HG02678 (cell line): ENCODE measurements around the gene MTX1.

Source experiments
- ATAC-seq: cut with Tn5 transposase; IDR thresholded peaks from one replicate; pipeline ENCODE4 v1.9.1; 2021; ENCODE audit warnings: mild to moderate bottlenecking, moderate library complexity; ENCODE audit not compliant: unreplicated experiment

Gene MTX1

DNA sequence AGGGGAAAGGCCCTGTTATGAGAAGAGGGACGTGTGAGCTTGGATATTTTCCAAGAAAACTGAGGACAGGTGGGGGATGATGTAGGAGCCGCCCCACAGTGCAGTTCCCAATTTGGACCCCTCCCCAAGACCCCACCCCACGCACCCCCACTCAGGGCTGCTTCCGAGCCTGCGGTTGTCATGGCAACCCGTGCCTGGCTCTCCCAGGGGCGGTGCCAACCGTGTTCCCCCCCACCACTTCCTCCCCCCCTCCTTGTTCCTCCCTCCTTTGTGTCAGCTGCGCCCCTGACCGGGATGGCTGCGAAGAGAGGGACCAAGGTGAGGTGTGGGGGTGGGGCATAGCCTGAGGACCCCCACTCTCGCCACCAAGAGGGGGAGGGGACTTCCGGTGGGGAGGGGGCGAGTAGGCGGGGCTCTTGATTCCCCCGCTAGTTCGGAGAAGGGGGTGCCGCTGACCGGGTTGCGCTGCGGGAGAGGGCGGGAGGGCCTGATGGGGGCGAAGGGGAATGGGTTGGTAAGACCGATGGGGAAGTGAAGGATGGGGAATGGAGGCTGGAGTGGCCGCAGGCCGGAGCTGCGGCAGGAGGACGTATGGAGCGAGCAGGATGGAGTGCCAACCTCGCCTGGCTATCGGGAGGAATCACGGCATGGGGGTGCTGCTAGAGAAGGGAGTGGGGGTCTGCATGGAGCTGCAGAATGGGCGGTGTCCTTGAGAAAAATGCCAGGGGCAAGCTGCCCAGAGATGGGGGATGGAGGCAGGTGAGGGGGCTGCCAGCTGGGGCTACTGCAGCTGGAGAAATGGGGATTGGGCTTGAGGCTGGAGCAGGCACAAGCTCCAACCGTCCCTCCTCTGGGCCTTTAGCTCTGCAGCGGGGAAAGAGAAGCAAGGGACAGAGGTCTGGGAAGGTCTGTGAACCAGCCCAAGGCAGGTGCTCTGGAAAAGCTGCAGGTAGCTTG is 33.9 kb upstream of the MTX1 start:
- ATAC-seq = no peak

DNA sequence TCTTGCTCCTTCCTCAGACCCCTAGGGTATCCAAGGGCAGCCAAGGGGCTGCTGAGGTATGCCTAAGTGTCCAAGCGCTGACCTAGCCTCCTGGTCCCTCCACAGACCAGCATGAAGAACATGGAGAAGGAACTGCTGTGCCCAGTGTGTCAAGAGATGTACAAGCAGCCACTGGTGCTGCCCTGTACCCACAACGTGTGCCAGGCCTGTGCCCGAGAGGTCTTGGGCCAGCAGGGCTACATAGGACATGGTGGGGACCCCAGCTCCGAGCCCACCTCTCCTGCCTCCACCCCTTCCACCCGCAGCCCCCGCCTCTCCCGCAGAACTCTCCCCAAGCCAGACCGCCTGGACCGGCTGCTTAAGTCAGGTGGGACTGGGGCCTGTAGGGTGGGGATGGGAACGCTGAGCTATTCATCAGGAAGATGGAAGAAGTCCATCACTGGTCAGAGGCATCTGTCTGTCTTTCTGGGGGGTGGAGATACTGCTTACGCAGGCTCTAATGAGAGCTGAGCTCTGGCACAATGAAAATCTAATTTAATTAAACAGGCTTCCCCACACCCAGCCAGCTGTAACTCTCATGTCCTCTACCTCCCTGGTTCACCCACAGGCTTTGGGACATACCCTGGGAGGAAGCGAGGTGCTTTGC is 33.1 kb upstream of the MTX1 start:
- no peak for ATAC-seq

DNA sequence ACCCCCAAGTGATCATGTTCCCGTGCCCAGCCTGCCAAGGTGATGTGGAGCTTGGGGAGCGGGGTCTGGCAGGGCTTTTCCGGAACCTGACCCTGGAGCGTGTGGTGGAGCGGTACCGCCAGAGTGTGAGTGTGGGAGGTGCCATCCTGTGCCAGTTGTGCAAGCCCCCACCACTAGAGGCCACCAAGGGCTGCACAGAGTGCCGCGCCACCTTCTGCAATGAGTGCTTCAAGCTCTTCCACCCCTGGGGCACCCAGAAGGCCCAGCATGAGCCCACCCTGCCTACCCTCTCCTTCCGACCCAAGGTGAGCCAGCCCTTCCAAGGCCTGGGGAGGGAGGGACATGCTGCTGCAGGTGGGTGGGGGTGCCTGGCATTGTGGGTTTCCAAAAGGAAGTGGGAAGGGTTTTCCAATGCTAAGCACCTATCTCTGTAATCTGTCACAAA is 32.5 kb upstream of the MTX1 start:
- no peak for ATAC-seq

DNA sequence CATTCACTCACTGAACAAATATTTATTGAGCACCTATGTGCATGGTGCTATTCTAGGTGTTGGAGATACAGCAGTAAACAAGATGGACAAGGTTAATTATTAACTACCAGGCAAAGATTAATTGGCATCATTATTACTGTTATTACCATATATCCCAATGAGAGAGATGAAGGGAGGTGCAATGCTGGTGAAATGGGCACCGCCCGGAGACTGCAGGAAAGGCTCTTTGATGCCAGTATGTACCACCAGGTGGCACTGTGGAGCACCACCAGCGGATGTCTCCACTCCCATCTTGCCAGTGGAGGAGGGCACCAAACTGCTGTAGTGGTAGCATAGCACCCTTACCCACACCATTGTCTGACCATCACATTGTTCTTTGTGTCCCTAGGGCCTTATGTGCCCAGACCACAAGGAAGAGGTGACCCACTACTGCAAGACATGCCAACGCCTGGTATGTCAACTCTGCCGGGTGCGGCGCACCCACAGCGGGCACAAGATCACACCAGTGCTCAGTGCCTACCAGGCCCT is 31.9 kb upstream of the MTX1 start:
- no peak for ATAC-seq

DNA sequence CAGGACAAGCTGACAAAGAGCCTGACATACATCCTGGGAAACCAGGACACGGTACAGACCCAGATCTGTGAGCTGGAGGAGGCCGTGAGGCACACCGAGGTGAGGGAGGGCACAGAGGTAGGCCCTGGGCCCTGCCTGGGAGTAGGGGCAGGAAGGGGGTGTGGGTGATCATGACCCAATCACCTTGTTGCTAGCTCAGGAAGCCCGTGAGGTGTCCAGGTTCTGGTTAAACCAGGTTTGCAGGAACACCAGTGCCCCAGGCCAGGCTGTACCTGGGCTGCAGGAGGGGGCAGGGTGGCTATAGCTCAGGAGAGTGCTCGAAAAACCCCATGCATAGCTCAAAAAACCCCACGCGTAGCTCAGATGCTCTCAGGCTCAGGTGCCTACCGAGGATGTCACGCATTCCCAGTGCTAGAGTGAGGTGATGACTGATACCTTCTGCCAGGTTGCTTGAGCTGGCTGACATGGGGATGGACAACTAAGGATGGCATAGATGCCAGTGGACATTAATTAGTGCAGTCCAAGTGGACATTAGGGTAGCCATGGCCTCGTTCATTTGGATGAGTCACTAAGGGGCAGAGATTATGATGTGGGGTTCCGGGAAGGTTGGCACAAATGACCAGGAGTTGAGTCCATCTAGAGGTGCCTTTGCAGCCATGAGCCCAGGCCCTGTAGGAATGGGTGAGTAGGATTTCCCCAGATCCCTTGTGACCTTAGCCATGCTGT is 31.1 kb upstream of the MTX1 start:
- no peak for ATAC-seq

DNA sequence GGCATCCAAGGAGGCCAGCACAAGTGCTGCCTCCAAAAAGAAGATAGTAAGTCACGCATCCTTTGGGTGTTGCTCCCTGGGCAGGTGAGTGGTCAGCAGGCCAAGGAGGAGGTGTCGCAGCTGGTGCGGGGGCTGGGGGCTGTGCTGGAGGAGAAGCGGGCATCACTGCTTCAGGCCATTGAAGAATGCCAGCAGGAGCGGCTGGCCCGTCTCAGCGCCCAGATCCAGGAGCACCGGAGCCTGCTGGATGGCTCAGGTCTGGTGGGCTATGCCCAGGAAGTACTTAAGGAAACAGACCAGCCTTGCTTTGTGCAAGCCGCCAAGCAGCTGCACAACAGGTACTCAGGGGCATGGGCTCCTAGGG is 30.6 kb upstream of the MTX1 start:
- ATAC-seq = no peak

DNA sequence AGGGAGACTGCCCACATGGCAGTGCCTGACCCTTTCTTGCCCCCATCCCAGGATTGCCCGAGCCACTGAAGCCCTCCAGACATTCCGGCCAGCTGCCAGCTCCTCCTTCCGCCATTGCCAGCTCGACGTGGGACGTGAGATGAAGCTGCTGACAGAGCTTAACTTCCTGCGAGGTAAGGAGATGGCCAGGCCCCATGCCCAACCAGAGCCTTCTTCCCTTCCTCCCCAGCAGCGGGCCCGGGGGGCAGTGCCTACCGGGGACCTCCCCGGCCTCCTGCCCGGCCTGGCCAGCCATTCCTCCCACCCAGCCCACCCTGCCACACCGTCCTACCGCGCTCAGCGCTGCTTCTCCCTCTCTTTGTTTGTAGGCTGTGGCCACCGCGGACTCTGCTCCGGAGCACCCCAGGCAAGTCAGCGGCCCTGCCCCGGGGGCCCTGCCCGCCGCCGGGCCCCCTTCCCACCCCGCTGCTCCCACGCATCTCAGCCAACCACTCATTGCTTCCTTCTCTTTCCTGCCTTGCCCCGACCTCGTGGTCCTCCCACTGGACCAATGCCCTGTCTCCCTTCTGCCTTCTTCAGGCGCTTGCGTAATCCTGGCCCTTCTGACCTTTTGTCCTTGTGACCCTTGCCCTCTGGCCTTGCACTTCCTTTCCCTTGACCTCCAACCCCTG is 29.9 kb upstream of the MTX1 start:
- no peak for ATAC-seq

DNA sequence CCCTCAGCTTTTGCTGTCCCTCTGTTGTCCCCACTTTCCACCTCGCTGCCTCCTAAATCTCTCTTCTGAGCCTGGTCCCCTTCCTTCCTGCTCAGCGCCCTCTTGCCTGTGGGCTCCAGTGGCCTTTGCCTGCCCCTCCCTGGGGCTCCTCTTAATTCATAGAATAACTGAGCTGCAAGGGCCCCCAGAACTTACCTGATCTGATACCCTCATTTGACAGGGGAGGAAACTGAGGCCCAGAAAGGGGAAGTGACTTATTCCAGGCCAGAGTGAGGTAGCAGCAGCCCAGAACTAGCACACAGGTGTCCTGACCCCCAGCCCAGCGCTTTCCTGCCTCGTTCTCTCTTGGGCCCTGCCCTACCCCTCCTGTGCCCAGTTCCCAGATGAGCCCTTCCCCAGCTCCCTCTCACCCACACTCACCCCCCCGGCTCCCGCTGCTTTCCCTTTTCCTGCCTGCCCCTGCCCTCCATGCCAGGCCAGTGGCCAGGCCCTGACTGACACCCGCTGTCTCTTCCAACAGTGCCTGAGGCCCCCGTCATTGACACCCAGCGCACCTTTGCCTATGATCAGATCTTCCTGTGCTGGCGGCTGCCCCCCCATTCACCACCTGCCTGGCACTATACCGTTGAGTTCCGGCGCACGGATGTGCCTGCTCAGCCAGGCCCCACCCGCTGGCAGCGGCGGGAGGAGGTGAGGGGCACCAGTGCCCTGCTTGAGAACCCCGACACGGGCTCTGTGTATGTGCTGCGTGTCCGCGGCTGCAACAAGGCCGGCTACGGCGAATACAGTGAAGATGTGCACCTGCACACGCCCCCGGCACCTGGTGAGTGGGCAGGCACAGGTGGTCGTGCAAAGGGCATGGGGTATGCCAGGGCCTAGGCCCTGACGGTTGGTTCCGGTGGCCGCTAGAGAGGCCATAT is 29.1 kb upstream of the MTX1 start:
- ATAC-seq = no peak

DNA sequence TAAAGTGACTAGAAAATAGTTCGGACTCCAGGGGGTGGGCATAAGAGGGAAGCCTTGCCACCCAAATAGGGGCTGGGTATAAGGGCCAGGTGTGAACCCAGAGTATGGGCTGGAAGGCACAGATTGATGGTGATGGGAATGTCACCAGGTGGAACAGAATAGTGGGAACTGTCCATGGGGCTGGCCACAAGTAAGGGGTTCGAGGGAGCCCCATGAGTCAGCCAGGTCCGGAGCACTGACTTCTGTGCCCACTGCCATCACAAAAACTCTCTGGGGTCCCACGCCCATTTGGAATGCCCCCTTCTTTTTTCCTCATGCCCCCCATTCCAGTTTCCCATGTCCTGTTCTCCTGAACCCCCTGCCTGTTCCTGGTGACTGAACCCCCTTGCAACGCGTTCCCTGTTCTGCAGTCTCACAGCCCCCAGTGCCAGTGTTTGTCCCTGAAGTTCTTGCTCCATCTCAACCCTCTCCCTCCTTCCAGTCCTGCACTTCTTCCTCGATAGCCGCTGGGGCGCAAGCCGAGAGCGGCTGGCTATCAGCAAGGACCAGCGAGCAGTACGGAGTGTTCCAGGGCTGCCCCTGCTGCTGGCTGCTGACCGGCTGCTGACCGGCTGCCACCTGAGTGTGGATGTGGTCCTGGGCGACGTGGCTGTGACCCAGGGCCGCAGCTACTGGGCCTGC is 27.0 kb upstream of the MTX1 start:
- ATAC-seq = no peak

DNA sequence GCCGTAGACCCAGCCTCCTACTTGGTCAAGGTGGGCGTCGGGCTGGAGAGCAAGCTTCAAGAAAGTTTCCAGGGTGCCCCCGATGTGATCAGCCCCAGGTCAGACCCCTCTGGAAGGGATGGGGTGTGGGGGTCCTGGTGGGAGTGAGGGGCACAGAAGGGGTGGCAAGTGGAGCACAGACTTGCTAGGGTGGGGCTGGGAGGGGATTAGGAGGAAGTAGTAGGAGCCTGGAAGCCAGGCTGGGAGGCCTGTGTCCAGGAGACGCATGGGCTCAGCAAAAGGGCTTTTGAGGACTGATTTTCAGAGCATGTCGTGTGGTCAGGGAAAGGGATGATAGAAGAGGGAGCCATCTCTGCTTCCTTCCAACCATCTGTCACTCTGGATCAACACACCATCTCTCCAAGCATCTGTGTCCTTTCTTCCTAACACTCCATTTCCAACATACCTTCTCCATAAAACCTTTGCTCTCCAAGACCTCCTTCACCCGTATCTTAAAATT is 26.4 kb upstream of the MTX1 start:
- ATAC-seq = no peak

DNA sequence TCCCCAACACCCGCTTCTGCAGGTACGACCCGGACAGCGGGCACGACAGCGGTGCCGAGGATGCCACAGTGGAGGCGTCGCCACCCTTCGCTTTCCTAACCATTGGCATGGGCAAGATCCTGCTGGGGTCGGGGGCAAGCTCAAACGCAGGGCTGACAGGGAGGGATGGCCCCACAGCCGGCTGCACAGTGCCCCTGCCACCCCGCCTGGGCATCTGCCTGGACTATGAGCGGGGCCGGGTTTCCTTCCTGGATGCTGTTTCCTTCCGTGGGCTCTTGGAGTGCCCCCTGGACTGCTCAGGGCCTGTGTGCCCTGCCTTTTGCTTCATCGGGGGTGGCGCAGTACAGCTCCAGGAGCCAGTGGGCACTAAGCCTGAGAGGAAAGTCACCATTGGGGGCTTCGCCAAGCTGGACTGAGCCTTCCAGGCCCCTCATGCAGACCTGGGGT is 24.7 kb upstream of the MTX1 start:
- ATAC-seq = no peak

DNA sequence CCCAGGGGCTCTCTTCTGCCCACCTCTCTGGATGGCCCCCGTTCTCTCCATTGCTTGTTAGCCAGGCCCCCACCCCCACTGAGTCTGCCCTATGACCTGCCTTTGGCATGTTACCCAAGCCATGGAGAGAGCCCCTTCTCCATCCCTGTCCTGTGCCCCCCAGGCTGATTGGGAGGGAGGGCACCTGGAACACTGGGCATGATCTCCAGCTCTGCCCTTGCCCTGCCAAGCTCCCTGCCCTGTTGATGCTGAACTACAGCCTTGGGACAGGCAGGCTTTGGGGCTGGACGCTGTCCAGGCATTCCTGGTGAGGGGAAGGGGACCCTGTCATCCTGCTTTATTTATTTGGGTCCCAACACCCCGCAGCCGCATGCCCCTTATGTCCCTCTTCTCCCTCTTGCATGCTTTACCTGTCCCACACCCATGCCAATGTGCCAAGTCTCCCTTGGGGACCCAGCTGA is 24.1 kb upstream of the MTX1 start:
- ATAC-seq = no peak

DNA sequence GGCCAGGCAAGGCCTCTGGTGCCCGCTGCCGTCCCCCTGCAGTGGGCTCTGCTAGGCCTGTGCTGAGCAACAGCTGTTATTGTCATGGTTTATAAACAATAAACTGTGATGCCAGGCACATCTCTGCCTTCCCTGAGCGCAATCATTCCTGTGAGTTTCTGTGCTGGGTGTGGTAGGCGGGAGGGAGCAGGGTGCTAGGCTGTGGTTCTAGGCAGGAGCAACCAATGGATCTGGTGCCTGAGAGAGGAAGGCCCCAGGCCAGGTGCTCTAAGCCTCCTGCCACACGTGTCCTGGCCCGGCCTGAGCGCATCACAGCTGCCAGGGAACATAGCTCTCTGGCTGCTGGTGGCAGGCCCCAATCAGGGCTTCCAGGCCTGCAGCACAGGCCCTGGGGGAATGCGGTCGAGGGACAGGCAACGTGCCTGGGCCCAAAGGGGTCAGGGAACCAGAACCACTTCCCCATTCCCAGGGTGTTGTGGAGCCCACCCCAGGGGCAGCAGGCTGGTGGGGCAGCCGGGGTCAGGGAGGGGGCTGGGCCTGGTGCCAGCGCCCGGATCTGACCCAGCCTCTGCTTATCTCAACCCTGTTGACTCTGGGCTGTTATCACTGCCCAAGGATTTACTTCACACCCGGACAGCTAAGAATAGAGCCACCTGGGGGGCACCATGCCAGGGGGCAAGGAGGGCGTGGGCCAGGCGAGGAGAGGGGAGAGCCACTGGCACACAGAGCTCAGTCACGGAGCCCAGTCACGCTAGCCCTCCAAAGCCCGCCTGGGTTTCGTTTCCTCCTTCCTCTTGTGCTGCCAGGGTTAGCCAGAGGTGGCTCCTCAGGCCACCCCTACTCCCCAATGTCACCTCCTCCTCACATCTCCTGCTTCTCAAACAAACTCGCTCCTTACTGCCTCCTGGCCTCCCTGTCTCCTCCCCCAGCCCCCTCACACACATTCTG is 23.4 kb upstream of the MTX1 start:
- ATAC-seq = peak; percentile 80

DNA sequence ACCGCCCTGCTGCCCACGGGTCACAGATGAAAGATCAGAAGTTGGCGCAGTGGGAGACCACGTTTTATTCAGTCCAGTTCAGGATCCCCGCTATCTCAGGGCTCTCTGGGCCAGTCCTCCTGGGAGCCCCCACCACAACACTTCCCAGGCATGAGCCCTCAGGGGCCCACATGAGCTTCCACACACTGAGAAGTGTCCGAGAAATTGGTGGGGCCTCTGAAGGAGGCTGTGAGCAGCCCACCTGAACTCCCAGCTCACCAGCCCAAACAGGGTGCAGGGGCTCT is 22.8 kb upstream of the MTX1 start:
- ATAC-seq = peak; percentile 18

DNA sequence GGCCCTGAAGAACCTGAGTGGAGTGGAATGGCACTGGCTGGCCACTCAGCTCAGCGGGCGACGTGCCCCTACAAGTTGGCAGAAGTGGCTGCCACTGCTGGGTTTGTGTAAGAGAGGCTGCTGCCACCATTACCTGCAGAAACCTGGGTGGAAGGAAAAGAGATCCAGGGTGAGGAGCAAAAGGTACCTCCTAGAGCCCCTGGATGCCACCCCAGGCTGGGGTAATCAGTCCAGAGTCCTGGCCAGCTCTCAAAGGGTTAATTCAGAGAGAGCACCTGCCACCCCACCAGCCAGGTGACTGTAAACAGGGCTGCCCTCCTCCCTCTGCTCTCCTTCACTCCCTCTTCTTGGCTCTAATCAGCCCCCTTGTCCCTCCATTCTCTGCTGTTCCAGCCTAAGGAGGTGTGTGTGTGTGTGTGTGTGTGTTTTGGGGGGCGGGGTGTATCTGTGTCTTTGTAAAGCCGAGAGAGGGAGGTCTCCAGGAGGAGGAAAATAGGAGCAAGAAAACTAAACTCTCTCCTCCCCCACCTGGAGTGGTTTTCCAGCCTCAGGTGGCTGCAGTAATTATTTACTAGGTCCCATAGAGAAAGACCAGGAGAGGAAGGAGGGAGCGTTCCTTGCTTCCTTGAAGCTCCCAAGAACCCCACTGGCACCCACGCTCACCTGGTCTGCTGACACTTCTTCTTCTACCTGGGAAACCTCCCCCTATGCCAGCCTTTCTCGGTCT is 22.3 kb upstream of the MTX1 start:
- ATAC-seq = no peak

DNA sequence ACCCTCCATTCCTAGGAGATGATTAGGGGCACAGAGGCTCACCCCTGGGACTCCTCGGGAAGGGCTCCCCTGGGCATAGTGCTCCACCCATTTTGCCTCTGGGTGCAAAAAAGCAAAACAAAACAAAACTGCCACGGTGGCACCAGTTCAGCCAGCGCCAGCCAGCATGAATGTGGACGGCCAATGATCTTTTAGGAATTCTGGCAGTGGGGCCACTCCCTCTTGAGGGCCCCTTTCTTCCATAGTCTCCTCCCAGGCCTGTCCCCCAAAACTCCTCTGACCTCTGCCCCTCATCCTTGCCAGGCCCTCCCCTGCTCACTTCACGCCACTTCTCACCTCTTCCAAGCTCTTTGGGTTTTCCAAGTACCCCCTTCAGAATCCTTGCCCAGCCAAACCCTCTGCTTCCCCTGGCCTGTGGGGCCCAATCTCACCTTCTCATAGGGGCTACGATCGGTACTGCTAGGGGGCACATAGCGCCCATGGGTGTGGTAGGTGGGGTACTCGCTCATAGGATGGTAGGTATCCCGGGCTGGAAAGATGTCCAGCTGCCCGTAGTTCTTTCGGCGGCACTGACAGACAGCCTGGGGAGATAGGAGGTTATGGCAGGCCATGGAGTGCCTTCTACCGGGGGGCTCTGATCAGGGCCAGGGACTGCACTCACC is 21.6 kb upstream of the MTX1 start:
- ATAC-seq = no peak

DNA sequence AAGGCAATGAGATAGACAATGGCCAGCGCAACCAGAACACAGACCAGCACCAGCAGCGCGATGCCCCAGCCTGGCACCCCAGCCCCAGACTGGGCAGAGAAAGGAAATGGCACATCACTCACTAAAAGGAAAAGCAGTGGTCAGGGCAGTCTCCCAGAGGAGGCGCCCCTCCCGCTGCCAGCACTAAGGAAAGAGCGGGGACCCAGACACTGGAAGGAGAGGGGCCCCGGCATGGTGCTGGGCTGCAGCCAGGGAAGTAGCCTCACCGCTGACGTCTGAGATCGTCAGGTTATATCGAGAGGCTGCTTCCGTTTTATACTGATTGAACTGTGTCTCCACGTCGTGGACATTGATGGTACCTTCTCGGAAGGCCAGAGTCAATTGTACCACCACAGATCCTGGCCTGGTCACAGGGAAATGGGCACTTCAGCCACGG is 21.0 kb upstream of the MTX1 start:
- no peak for ATAC-seq
